HepG2 (cell line): ENCODE data around the gene ZNF846. TPM values are rescaled to one million over a fixed set of nuclear protein-coding genes. Genes with fewer than 3 reads are reported as not detected.
A peak's percentile ranks its signal among the peaks of the same experiment; 100 is the strongest.

Source experiments
- ATF3 ChIP-seq: sonication (generic); formaldehyde crosslinking; IDR thresholded peaks from 2 replicates; pipeline ENCODE4 v1.4.0; 2020; ENCODE audit warnings: missing genetic modification reagents
- CBFB ChIP-seq: sonication (generic); formaldehyde crosslinking; IDR thresholded peaks from 2 replicates; pipeline ENCODE4 v1.4.0; 2020; ENCODE audit warnings: missing genetic modification reagents
- GTF2F1 ChIP-seq: fragments of 150-350 bp; IDR thresholded peaks from 2 replicates; pipeline ENCODE4 v1.6.1; 2014; ENCODE audit warnings: low read length
- KAT8 ChIP-seq: IDR thresholded peaks from 2 replicates; pipeline ENCODE4 v1.6.1; 2016; ENCODE audit warnings: missing genetic modification reagents, missing compliant biosample characterization
- KLF6 ChIP-seq: IDR thresholded peaks from 2 replicates; pipeline ENCODE4 v1.8.0; 2016; ENCODE audit warnings: missing biosample characterization, missing genetic modification reagents
- NR2C2 ChIP-seq: sonication (generic); formaldehyde crosslinking; IDR thresholded peaks from 2 replicates; pipeline ENCODE4 v1.4.0; 2020; ENCODE audit warnings: missing genetic modification reagents, mild to moderate bottlenecking, moderate library complexity, borderline replicate concordance
- NR2F6 ChIP-seq, 2 experiments: IDR thresholded peaks; 2 replicates each; pipeline ENCODE4 v1.6.1; 2016; ENCODE audit warnings: antibody characterized with exemption in 1 of 2, mild to moderate bottlenecking in 1 of 2
- PBX2 ChIP-seq: IDR thresholded peaks from 2 replicates; pipeline ENCODE4 v1.6.1; 2016; ENCODE audit warnings: control low read depth
- RELA ChIP-seq: sonication (generic); formaldehyde crosslinking; IDR thresholded peaks from 2 replicates; pipeline ENCODE4 v1.4.0; 2020; ENCODE audit warnings: missing genetic modification reagents
- RNF2 ChIP-seq: fragments of 450-650 bp; conservative IDR thresholded peaks from 2 replicates; pipeline ENCODE4 v1.6.1; 2016; ENCODE audit warnings: low read depth
- TBX2 ChIP-seq: sonication (generic); formaldehyde crosslinking; IDR thresholded peaks from 2 replicates; pipeline ENCODE4 v1.5.0; 2020; ENCODE audit warnings: missing genetic modification reagents, mild to moderate bottlenecking, borderline replicate concordance
- TEAD3 ChIP-seq: optimal IDR thresholded peaks from 2 replicates; pipeline ENCODE3; 2016; ENCODE audit warnings: borderline replicate concordance
- XRCC5 ChIP-seq: fragments of 200-400 bp; formaldehyde crosslinking; optimal IDR thresholded peaks from 2 replicates; pipeline ENCODE3; 2017; ENCODE audit warnings: mild to moderate bottlenecking, low read length
- ZBTB2 ChIP-seq: sonication (generic); formaldehyde crosslinking; IDR thresholded peaks from 2 replicates; pipeline ENCODE4 v1.8.0; 2022; ENCODE audit warnings: low read depth, missing genetic modification reagents
- ZFP91 ChIP-seq: sonication (generic); formaldehyde crosslinking; IDR thresholded peaks from 2 replicates; pipeline ENCODE4 v1.9.0; 2022; ENCODE audit warnings: missing genetic modification reagents, mild to moderate bottlenecking, borderline replicate concordance
- ZFX ChIP-seq: sonication (generic); formaldehyde crosslinking; IDR thresholded peaks from 2 replicates; pipeline ENCODE4 v1.4.0; 2020; ENCODE audit warnings: mild to moderate bottlenecking, low read depth, missing genetic modification reagents, moderate library complexity
- ZNF292 ChIP-seq: sonication (generic); formaldehyde crosslinking; IDR thresholded peaks from 2 replicates; pipeline ENCODE4 v1.8.1; 2022; ENCODE audit warnings: mild to moderate bottlenecking, low read depth, missing genetic modification reagents, borderline replicate concordance
- ZNF350 ChIP-seq: sonication (generic); formaldehyde crosslinking; IDR thresholded peaks from 2 replicates; pipeline ENCODE4 v1.4.0; 2020; ENCODE audit warnings: mild to moderate bottlenecking, low read depth, missing genetic modification reagents, borderline replicate concordance
- ZSCAN30 ChIP-seq: sonication (generic); formaldehyde crosslinking; IDR thresholded peaks from 2 replicates; pipeline ENCODE4 v1.5.0; 2020; ENCODE audit warnings: mild to moderate bottlenecking, missing genetic modification reagents
- polyA plus RNA-seq, 8 experiments: library from polyadenylated mRNA; depleted of rRNA in 3 of 8; stranded (reverse) in 7 of 8; unstranded in 1 of 8; fragments of >200 nt; fragmentation: Illumina TruSeq in 4 of 8; extraction: Trizol in 4 of 8; gene quantifications; 2 replicates each; pipeline versions ENCODE4 v1.2.1 to v1.2.3, GENCODE V29; 2011 to 2016; ENCODE audit warnings: low read depth in 4 of 8, missing spikeins in 1 of 8, mixed read lengths in 1 of 8; ENCODE audit not compliant: insufficient read depth in 1 of 8
- total RNA-seq, 5 experiments: library from RNA; depleted of rRNA; stranded (reverse); fragments of >200 nt; fragmentation: Illumina TruSeq; extraction: Trizol; gene quantifications; 2 replicates each; pipeline ENCODE4 v1.2.3, GENCODE V29; 2016; ENCODE audit warnings: low read depth in 1 of 5
- TF ChIP-seq, protein P1 (sequence below): IDR thresholded peaks from 2 replicates; pipeline ENCODE4 v1.6.1; 2016; ENCODE audit warnings: missing genetic modification reagents, missing compliant biosample characterization
- TF ChIP-seq, protein P2 (sequence below): sonication (generic); formaldehyde crosslinking; IDR thresholded peaks from 2 replicates; pipeline ENCODE4 v1.8.1; 2023; ENCODE audit warnings: missing genetic modification reagents, mild to moderate bottlenecking, borderline replicate concordance
- TF ChIP-seq, protein P3 (sequence below): sonication (generic); formaldehyde crosslinking; IDR thresholded peaks from 2 replicates; pipeline ENCODE4 v1.5.1; 2020; ENCODE audit warnings: missing genetic modification reagents, mild to moderate bottlenecking, borderline replicate concordance

Gene ZNF846
- total and polyA plus RNA-seq, 2 of the 13 experiments (the other 11 are each of a cell fraction or from before 2014, with no cell fraction given): 4.8 to 5.4 TPM

DNA sequence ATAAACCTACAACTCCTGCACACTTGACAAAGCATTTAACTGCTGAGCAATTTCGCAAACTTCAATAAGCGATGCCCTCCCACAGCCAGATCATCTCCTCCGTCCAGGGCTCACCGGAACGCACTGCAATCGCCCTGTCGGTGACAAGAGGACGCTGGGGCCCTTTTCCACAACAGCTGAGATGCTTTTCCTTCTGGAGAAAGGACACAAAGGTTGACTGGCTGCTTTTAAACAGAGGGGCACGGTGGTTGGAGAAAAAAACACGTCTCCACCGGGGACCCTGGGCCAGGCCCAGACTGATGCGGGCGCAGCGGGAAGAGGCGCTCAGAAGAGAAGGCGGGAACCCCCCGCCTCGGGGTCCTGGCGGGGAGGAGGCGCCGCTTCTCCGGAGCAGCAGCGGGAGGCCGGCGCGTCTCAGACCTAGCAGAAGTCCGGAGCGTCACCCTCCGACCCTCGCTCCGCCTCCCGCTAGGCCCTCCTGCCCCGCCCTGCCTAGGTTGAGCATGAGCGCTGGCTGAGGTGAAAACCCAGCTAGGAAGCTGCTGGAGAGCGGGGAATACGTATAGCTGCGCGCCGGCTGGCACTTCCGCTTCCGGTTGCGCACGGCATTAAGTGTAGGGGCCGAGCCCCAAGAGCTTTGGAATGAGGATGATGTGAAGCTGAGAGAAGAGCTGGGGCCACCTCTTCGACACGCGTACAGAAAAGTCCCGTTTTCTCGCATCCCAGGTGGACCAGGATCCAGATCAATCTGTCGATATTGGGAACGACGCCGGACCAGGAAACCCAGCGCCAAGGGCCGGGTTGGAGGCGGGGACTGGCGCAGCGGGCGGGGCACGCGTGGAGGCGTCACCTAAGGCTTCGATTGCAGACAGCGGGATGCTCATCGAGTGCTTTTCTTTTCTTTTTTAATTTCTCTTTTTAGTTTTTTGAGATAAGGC lies at the start of gene ZNF846 (continued):
- TF ChIP-seq TEAD3 (peak; percentile 75), ATF3 (0 out of 2 replicates have a peak, but pooled peaks have one; percentile 42), KLF6 (CRISPR knock-in tag) (peak; percentile 86; the same call in 1 of the 2 replicates), NR2F6 (IDR thresholded peaks at IDR 0.05) (no peak), NR2F6 (CRISPR knock-in tag; IDR thresholded peaks at IDR 0.05) (peak; percentile 54), KAT8 (CRISPR knock-in tag) (peak; percentile 99), ZFX (CRISPR knock-in tag) (peak; percentile 93), NR2C2 (peak; percentile 88), PBX2 (no peak), ZFP91 (CRISPR knock-in tag) (peak; percentile 91), XRCC5 (peak; percentile 85), CBFB (CRISPR knock-in tag) (peak; percentile 78), ZSCAN30 (peak; percentile 77; the same call in 1 of the 2 replicates), RELA (CRISPR knock-in tag) (no peak), ZNF350 (CRISPR knock-in tag) (peak; percentile 93), TBX2 (peak; percentile 88), RNF2 (0 out of 2 replicates have a peak, but pooled peaks have one; percentile 39), GTF2F1 (0 out of 2 replicates have a peak, but pooled peaks have one; percentile 18), ZNF292 (0 out of 2 replicates have a peak, but pooled peaks have one; percentile 20), ZBTB2 (CRISPR knock-in tag) (peak; percentile 45; the same call in 1 of the 2 replicates)
- TF ChIP-seq, protein P1, sequence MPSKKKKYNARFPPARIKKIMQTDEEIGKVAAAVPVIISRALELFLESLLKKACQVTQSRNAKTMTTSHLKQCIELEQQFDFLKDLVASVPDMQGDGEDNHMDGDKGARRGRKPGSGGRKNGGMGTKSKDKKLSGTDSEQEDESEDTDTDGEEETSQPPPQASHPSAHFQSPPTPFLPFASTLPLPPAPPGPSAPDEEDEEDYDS (CRISPR knock-in tag): peak; percentile 85
- TF ChIP-seq, protein P2, sequence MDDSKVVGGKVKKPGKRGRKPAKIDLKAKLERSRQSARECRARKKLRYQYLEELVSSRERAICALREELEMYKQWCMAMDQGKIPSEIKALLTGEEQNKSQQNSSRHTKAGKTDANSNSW (CRISPR knock-in tag): no peak
- TF ChIP-seq, protein P3, sequence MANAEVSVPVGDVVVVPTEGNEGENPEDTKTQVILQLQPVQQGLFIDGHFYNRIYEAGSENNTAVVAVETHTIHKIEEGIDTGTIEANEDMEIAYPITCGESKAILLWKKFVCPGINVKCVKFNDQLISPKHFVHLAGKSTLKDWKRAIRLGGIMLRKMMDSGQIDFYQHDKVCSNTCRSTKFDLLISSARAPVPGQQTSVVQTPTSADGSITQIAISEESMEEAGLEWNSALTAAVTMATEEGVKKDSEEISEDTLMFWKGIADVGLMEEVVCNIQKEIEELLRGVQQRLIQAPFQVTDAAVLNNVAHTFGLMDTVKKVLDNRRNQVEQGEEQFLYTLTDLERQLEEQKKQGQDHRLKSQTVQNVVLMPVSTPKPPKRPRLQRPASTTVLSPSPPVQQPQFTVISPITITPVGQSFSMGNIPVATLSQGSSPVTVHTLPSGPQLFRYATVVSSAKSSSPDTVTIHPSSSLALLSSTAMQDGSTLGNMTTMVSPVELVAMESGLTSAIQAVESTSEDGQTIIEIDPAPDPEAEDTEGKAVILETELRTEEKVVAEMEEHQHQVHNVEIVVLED (CRISPR knock-in tag): peak; percentile 85
